HEK293T (cell line): ENCODE data around the gene TMEM117.

Source experiments
- CTBP1 ChIP-seq: fragments of 450-650 bp; IDR thresholded peaks from 2 replicates; pipeline ENCODE4 v1.6.1; 2016; ENCODE audit warnings: borderline replicate concordance
- L3MBTL2 ChIP-seq: fragments of 450-650 bp; conservative IDR thresholded peaks from 2 replicates; pipeline ENCODE4 v1.6.1; 2016; ENCODE audit warnings: mild to moderate bottlenecking
- LEF1 ChIP-seq: fragments of 450-650 bp; IDR thresholded peaks from 2 replicates; pipeline ENCODE4 v1.6.1; 2017; ENCODE audit warnings: mild to moderate bottlenecking, borderline replicate concordance

DNA sequence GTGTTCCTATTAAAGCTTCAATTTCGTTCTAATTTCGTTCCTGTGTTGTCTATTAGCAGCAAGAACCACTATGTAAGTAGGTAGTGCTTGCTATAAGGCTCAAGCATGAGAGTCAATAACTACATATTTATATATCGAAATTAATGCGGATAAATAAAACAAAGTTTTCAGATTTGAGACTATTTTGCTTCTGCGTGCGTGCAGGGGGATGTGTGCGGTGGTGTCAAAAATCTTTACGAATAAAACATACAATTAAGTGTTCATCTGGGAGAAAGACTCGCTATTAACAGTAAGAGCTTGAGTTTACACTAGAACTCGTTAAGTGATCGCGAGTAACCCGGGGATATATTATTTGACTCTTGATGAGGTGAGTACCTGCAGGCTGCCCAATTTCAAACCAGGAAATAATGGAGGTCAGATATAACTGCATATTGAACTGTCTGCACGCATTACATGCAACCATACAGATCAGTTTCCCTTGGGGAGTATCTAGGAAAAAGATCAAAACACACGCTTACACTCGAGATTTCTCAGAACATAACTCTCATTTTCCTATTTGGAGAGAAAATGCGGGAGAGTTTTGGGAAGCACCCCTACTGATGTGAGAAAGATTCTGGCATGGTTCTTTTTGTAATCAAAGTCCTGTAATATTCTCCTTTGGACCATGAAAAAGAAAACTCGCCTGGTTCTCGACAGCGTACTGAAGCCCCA, 30.6 kb upstream of the TMEM117 start:
- no peak for TF ChIP-seq CTBP1
- TF ChIP-seq LEF1 = no peak
- no peak for TF ChIP-seq L3MBTL2
